Left colon (tissue), 2 donors: ENCODE data around the gene B4GALT3. TPM values are rescaled to one million over a fixed set of nuclear protein-coding genes. Genes with fewer than 3 reads are reported as not detected.

Source experiments
- ATAC-seq: fragments of 200-7000 bp; cut with Tn5 transposase; one replicate; pipeline ENCODE4 v1.9.1; 2020; ENCODE audit warnings: mild to moderate bottlenecking, moderate library complexity
- DNase-seq, 2 donors: peaks; one replicate each; pipeline ENCODE4 v3.0.0-alpha.2; 2020
- intact Hi-C, 2 donors: fragments of 100-400 bp; cut with DNase I in 1 of 2; cut with micrococcal nuclease in 1 of 2; formaldehyde crosslinking; loops; one replicate each; pipeline versions ENCODE4 v1.11.2 to v1.14.0; 2022; cut with DNase I, micrococcal nuclease
- total RNA-seq, 2 donors: library from RNA; stranded (reverse); fragmentation: NEBNext Ultra II Directional; extraction: Animal tissue kit (Norgen Biotek cat#: 25700); gene quantifications; one replicate each; pipeline ENCODE4 v1.2.1, GENCODE V29; 2021
- donor health status: DM: no; HTN: no; CAD: no.
- donor health status: DM: yes; HTN: yes; CAD: no.

B4GALT3 gene
- total RNA-seq, 2 donors from 2014 or later: 29.7 TPM

DNA sequence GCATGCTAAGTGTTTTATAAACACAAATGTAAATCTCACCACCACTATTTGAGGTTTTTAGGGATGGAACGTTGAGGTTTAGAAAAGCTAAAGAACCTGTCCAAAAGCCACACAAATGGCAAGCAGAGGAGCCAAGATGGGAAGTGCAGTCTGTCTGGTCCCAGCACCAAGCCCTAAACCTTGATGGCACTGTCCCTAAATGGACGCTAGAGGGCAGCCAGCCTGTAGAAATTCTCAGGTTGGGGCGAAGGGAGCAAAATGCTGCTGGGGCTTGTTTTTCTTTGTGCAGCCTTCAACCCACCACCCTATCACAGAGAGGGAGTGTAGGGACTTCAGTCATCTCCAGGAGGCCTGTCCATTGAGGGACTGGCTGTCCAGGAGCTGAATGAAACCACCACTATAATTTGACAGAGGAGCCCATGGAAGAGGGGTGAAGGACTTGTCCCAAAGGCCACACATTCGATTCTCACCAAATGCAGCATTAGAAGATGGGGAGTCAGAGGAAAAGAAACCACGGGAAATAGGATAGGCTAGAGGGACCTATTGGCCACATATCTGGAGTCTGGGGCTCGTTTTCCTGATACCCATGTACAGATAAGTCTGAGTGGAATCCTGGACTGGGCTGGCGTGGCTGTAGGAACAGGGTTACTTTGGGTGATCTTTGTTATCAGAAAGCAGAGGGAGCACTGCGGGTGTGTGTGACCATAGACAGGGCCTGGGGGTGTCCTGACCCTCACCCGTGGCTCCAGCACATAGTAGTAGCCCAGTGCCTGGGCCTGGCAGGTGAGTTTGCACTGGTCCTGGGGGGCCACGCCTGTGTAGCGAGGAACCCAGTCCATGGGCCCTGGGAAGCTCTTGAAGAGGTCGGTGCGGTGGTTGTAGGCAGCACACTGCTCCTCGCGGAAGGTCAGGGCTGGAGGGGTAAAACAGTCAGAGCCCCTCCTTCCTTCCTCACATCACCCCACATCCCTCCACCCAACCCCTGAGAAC is 15.5 kb upstream of the B4GALT3 start:
- ATAC-seq (peak; percentile 84), DNase-seq (peak in 1 of 2 donors; percentile 69)
- intact Hi-C loops: no loop called here

DNA sequence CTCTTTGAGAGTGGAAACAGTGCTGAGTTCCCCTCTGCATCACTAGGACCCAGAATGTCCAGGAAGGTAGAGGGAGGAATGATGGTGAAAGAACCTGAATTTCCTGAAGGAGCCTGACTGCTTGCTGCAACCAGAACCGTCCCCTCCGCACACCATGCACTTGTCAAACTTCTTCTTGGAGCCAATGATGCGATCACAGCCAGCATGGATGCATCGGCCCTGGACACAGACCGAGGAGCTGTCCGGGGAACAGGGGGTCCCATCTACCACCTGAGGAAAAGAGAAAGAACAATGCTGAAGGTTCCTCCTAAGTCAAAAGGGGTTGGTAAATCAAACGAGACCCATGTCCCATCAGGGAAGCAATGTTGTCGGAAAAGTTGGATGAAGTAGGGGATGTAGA is 14.7 kb upstream of the B4GALT3 start:
- intact Hi-C loops: no loop called here
- DNase-seq (no peak), ATAC-seq (no peak)

DNA sequence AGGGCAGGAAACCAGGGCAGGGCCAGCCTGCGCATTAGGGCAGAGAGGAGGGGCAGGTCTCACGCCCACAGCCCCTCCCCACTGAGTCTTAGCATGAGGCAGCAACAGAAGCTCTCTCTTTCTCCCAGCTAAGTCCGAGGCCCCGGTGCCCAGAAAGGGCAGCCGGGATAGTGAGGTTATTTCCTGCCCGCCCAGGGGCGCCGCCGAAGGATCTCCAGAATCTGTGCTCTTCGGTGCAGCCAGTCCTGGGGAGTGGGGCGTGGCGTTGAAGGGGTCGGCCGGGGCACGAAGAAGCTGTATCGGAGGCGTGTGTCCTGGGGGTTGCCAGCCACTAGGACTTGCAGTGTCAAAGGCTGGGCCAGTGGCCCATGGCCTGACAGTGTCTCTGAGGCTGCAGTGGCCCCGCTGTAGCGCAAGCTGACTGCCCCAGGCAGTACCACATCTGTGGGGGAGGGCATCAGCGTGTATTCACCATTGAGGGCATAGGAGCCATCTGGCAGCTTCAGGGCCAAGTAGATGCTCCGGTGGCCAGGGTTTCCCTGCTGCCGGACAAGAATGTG is 13.7 kb upstream of the B4GALT3 start:
- ATAC-seq (no peak), DNase-seq (no peak)
- intact Hi-C loops: no loop called here

DNA sequence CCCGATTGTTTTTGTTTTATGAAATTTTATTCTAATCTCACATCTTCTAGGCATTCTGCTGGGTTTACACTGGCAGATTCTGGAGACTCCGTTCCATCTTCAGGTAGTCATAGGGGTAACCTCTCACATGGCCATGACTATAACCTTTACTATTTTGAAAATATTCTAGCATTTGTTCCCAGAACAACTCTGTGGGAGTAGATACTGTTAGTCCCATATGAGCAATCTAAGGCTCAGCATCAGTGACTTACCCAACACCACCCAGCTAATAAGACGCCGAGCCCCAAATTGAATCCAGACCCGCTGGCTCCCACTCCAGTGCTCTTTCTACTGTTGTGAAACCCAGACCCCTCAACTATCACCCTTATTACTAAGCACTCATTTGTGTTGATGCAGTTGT is 11.7 kb upstream of the B4GALT3 start:
- no peak for DNase-seq
- intact Hi-C loops: no loop called here

DNA sequence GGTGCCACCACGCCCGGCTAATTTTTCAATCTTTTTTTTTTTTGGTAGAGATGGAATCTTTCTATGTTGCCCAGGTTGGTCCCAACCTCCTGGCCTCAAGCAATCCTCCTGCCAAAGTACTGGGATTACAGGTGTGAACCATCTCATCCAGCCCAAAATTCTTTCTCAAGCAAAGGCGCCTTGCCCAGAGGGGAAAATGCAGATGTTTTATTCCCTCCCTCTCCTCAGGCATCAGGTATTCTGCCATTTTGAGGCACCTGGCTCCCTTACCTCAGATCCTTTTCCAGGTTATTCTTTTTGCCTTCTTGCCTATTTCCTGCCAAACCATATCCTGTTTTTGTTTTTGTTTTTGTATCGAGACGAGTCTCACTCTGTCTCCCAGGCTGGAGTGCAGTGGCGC is 11.1 kb upstream of the B4GALT3 start:
- intact Hi-C loops: no loop called here
- DNase-seq (no peak), ATAC-seq (no peak)

More for the DNA sequence above, 11.7 kb upstream of the B4GALT3 start:
- no peak for ATAC-seq

DNA sequence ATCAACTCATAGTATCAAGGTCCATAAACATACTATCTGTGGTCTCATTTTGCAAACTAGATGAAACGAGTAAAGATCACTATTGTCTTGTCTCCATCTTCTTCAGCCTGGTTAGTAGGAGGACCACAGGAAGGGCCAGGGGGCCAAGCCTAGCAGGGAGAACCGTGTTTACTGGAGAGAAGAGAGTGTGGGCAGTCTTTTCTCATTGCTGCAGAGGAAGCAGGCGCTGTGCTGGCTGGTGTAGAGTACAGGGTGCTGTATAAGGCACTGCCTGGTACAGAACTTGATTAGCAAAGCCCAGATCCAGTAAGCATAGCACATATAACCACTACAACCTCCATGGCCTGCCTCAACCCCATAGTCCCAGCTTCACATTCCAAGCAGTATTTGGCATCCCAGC is 10.0 kb upstream of the B4GALT3 start:
- intact Hi-C loops: no loop called here
- ATAC-seq (no peak), DNase-seq (no peak)

DNA sequence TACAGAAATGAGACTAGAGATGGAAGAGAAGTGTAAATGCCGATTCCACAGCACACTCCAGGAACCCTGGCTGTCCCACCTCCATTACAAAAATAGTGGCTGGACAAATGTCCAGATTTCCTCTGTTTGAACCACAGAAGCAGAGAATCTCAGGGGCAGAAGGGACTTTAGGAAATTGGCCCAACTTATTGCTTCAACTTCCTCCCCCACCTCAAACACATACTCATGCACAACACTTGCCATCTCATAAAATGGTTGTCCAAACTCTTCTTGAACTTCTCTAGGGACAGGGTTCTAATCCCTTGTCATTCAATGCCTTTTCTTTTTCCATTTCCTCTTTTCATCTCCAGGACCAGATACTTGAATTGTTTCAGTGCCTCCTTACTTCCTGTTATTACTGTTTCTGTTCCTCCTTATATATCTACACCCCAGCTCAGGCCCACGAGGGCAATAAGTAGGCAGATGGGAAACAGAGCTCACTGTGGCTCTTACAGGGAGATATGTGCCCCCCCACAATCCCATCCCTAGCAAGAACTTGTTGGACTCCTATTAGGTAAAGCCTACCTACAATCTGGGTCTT is 8.5 kb upstream of the B4GALT3 start:
- DNase-seq: no peak
- ATAC-seq: peak; percentile 25
- intact Hi-C loops: no loop called here

DNA sequence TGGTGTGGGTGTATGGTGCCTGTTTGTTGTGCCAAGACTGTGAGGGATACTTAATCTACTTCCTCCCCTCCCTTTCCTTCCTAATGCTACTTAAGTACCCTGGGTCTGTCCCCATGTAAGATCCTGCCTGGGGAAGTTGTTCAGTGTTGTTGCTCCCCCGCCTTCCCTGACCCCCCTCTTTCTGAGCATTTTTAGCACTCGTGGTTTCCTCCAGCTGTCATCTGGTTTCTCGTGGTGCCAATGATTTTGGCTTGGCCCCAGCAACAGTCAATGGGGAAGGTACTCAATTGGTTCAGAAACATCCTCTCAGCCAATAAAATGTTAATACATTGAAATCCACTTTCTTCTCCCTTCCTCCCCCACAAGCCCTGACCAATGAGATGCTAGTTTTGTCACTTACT is 8.0 kb upstream of the B4GALT3 start:
- intact Hi-C loops: no loop called here
- peak; percentile 71 to 81 for DNase-seq
- peak; percentile 52 for ATAC-seq

DNA sequence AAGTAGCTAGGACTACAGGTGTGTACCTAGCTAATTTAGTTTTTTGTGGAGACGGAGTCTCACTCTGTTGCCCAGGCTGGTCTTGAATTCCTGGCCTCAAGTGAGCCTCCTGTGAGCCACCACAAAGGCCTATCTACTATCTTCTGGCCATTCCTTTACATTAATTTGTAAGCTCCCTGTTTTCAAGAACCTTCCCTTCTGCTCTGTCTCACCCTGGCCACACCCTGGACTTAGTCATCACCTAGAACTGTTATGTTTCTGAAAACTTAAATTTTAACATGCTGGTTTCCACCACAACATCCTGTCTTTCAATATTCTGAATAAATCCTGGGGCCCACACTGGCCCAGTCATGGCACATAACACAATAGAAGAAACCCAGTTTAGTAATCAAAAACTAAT is 4.9 kb upstream of the B4GALT3 start:
- intact Hi-C loops: no loop called here
- DNase-seq (no peak), ATAC-seq (no peak)

DNA sequence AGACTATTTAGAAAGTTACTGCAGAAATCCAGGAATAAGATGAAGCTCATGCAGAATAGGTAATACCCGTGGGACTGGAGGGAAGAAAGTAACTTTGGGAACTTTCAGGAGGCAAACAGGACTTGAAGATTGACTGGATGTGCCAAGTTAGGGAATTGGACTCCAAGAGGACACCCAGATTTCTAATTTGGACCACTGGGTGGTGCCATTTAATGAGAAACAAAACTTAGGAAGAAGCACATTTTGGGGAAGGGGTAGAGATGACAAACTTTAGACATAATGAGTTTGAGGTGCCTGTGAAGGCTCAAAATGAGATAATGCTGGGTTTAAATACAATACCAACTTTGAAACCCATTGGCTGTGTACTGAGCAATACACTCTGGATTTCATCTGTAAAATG is 3.3 kb upstream of the B4GALT3 start:
- intact Hi-C loops: no loop called here

DNA sequence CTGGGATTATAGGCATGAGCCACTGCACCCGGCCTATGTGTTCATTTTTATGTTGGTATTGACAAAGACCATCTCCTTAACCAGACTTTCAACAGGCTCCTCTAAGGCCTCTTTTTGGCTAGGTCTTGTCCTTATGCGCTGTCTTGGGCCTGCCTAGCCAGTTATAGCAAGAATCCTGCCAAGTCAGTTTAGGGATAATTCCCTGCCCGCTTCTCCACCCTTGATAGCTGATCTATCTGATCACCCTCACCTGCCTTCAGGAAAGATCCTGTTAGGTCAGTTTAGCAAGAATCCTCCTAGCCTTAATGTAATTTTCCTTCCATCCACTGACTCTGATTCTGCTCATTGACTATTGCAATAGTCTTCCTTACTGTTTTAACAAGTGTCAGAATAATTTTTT is 2.4 kb upstream of the B4GALT3 start:
- ATAC-seq: no peak
- intact Hi-C loops: no loop called here
- DNase-seq: no peak

More for the DNA sequence above, 3.3 kb upstream of the B4GALT3 start:
- ATAC-seq (no peak), DNase-seq (no peak)

DNA sequence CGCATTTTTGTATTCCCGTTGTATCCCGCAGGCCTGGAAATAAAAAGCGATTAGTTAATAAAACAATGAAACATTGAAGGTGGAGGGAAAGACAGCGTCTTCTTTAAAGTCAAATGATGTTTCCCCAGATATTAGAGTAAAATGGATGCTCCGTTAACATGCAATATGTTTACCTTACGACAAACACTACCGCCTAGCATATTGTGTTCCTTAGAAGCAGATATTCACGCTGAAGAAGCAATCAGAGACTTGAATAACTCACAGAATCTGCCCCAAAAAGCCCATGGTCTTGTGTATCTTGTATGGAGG is 583 bp upstream of the B4GALT3 start:
- no peak for ATAC-seq
- no peak for DNase-seq
- intact Hi-C loops: no loop called here

DNA sequence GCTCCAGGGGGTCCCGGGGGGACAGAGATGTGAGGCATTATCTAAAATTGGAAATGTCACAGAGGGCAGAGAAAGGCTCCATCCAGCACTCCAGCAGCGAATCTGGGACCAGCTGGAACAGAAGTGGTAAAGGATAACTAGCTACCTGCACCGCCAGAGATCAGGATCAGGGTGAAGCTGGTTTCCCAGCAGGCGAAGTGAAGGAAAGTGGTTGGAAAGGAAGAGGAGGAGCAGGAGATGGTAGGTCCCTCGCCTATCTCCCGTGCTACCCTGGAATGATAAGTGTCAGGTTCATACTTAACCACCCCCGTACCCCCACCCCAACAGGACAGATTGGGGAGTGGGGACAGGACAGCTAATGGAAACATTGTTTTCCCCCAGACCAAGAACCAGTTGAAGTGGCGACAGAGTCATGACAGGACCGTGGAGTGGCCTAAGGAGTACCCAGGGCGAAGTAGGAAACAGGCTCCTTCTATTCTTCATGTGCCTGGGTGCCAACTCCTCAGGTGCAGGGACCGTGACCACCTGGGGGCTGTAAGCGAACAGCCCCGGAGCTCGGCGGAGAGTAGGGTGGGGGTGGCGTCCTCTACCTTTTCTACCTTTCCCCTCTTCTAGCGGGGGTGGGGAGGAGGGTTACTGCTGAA is 717 bp downstream of the B4GALT3 start:
- peak; percentile 45 for ATAC-seq

DNA sequence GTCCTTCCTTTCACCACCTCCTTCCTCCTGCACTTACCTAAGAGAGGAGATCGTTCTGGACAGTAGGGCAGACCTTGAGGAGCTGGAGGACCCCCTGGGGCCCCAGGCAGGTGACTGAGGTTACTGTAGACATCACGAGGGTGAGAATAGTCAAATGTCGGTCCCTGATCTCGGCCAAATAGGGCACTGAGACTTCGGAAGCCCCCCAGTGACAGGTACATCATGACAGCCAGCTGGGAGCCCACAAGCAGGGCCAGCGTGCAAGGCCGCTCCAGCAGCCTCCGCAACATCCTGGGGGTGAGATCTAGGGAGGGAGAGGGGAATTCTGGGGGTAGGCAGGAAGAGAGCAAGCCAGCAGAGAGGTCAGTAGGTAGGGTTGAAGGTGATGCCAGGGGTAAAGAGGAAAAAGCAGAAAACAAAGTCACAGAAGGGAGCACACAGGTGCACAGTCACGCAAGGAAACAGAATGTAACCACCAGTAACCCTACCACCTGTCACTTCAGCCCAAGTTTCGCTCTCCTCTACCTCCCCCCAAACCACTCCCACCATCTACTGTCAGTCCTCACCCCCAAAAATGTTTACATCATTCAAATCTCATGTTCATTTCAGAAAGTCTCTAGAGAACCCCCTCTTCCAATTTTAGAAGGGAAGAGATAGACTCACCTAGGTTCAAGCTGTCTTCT is 1.4 kb downstream of the B4GALT3 start:
- ATAC-seq: no peak
- intact Hi-C loops: no loop called here
- no peak for DNase-seq

More for the DNA sequence above, 717 bp downstream of the B4GALT3 start:
- intact Hi-C loops: no loop called here
- DNase-seq: no peak

DNA sequence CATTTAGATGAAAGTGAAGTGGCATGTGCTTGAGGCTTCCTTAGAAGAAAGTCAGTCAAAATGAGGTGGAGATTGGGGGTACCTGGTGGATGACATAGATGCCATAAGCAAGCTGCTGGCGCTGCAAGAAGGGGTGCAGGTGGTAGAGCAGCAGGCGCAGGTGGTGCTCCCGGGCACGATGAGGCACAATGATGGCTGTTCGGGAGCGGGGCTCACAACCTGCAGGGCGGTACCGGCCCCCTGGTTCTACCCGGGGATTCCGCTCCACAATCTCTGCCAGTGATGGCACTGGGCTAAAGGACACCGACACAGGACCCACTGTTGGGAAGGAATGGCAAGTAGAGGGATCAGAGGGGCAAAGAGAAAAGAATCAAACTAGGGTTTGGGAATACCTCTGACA is 2.4 kb downstream of the B4GALT3 start:
- intact Hi-C loops: no loop called here
- DNase-seq: no peak

DNA sequence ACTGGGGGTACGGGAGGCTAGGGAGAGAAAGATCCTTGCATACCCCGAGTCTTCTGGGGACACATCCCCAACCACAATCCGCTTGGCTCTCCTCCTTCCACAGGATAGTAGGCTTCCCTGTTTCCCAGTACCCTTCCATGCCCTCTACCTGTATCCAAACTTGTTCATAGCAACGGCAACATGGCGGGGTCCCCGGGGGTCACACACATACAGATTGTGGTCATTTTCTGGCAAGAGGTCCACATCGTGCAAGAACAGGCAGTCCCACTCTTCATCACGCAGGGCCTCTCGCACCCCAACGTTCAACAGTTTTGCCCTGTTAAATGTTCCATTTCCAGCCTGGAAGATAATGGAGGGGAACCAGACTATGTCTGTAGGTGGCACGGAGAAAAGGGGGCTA is 3.6 kb downstream of the B4GALT3 start:
- no peak for ATAC-seq
- intact Hi-C loops: no loop called here
- no peak for DNase-seq

More for the DNA sequence above, 2.4 kb downstream of the B4GALT3 start:
- ATAC-seq: no peak

DNA sequence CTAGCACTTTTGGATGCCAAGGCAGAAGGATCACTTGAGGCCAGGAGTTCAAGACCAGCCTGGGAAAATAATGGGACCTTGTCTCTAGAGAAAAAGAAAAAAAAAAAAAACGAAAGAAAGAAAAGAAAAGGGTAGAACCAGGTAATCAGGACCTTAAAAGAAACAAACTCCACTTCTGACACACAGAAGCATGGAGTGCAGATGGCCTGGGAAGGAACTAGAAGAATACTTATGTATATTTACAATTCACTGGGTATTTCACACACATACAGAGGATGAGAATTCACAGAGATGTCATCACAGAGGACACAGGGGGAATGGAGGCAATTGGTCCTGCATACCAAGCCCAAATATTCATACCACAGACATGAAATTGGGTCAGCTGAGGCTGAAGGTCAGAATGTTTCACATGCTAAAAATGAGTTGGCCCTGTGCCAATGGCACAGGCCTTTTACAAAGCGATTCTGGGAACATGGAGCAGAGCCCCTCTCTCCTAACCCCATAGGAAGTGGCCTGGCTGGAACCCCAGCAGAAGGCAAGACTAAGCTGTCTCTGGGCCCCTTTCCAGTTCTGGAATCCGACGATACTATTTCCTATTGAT is 4.4 kb downstream of the B4GALT3 start:
- DNase-seq: no peak
- intact Hi-C loops: no loop called here
- ATAC-seq: no peak

DNA sequence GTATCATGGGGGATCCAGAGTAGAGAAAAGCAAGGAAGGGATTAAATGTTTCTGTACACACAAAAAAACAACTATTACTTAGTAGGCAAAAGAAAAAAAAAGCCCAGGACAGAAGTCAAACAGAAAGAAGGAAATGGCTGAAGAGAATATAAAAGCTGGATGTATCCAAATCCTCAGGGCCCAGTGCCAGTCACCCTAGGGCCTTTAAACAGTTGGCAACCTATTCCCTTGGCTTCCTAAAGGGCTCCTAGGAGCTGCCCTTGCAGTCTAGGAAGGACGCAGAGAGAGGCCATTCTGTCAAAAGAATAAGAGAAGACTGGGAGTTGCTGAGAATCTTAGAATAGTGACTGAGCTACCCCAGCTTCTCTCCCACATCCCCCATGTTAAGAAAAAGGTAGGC is 5.0 kb downstream of the B4GALT3 start:
- ATAC-seq: no peak
- intact Hi-C loops: no loop called here
- DNase-seq: no peak

DNA sequence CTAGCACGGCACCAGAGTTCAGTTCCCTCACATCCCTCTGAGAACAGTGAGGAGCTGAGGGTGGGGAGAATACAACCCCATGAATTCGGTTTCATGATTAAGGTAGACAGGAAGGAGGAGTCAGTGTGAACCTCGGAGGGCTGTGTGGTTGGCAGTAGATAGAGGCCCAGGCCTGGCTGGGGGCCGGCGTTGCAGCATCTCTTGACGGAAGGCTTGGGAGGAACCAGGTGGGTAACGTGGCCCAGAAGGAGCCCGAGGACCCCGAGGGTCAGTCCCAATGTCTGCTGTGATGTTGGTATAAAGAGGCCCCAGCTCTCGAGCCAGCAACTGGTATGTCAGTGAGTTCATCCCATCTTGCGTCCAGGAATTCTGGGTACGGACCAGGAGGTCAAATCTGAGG is 5.6 kb downstream of the B4GALT3 start:
- intact Hi-C loops: no loop called here
- ATAC-seq (no peak), DNase-seq (no peak)
